HEK293 (cell line): Measurements from ENCODE around the gene CHCHD5.
A peak's percentile ranks its signal among the peaks of the same experiment; 100 is the strongest.

Experiments
- CTCF ChIA-PET: fragments of 350-600 bp; formaldehyde crosslinking; extraction: SDS; loops from one replicate; lab custom pipeline; 2021; ENCODE audit warnings: antibody characterized with exemption; lab: Yijun Ruan, JAX
- POLR2A ChIA-PET: fragments of 300-600 bp; formaldehyde crosslinking; extraction: SDS; loops from one replicate; lab custom pipeline; 2020; ENCODE audit warnings: antibody characterized with exemption, inconsistent platforms; lab: Yijun Ruan, JAX
- H3K27ac ChIP-seq: fragments of 200-500 bp; sonication (Bioruptor generic); 2 replicates; pipeline ENCODE4 v1.5.1; 2014; ENCODE audit warnings: low read depth, low read length, control low read depth, inconsistent platforms; ENCODE audit errors: extremely low read depth
- H3K36me3 ChIP-seq, 2 experiments: fragments of 200-500 bp in 1 of 2; sonication (Bioruptor generic) in 1 of 2; 1 replicate in 1 of 2; 2 replicates in 1 of 2; pipeline ENCODE4 v1.5.1; 2014 to 2017; ENCODE audit warnings: inconsistent platforms in 2 of 2, low read length in 2 of 2; ENCODE audit not compliant: control insufficient read depth in 2 of 2, insufficient read depth in 1 of 2
- H3K4me1 ChIP-seq: fragments of 200-500 bp; sonication (Bioruptor generic); 2 replicates; pipeline ENCODE4 v1.5.1; 2014; ENCODE audit warnings: mild to moderate bottlenecking, low read length, inconsistent platforms; ENCODE audit not compliant: control insufficient read depth, insufficient read depth
- H3K4me3 ChIP-seq: 2 replicates; pipeline ENCODE4 v1.5.1; 2011; ENCODE audit warnings: low read depth, mild to moderate bottlenecking, control low read depth, low read length, moderate library complexity
- H3K9me3 ChIP-seq: fragments of 200-500 bp; sonication (Bioruptor generic); 2 replicates; pipeline ENCODE4 v1.5.1; 2014; ENCODE audit warnings: low read depth, low read length, inconsistent platforms; ENCODE audit not compliant: control insufficient read depth, insufficient read depth
- CTCF ChIP-seq: fragments of 450-650 bp; formaldehyde crosslinking; IDR thresholded peaks from 2 replicates; pipeline ENCODE4 v1.5.1; 2016; ENCODE audit warnings: missing biosample characterization, missing genetic modification characterization
- HOXC10 ChIP-seq: sonication (generic); formaldehyde crosslinking; IDR thresholded peaks from 2 replicates; pipeline ENCODE4 v1.8.1; 2023; ENCODE audit warnings: mild to moderate bottlenecking, missing genetic modification reagents
- KLF10 ChIP-seq: fragments of 450-650 bp; IDR thresholded peaks from 2 replicates; pipeline ENCODE4 v1.5.1; 2018; ENCODE audit warnings: missing biosample characterization, mild to moderate bottlenecking, missing genetic modification characterization
- PRDM2 ChIP-seq: fragments of 450-650 bp; formaldehyde crosslinking; IDR thresholded peaks from 2 replicates; pipeline ENCODE4 v1.5.1; 2016; ENCODE audit warnings: missing biosample characterization, missing genetic modification characterization, borderline replicate concordance
- ZEB2 ChIP-seq: fragments of 450-650 bp; formaldehyde crosslinking; IDR thresholded peaks from 2 replicates; pipeline ENCODE4 v1.5.1; 2016; ENCODE audit warnings: missing biosample characterization, missing genetic modification characterization
- ZFP3 ChIP-seq: fragments of 450-650 bp; formaldehyde crosslinking; IDR thresholded peaks from 2 replicates; pipeline ENCODE4 v1.5.1; 2016; ENCODE audit warnings: low read depth, missing biosample characterization, missing genetic modification characterization
- ZNF202 ChIP-seq: fragments of 450-650 bp; formaldehyde crosslinking; IDR thresholded peaks from 2 replicates; pipeline ENCODE4 v1.5.1; 2016; ENCODE audit warnings: missing biosample characterization, missing genetic modification characterization, borderline replicate concordance
- ZNF239 ChIP-seq: fragments of 450-650 bp; formaldehyde crosslinking; IDR thresholded peaks from 2 replicates; pipeline ENCODE4 v1.5.1; 2016; ENCODE audit warnings: missing biosample characterization, missing genetic modification characterization
- ZNF302 ChIP-seq: fragments of 450-650 bp; formaldehyde crosslinking; IDR thresholded peaks from 2 replicates; pipeline ENCODE4 v1.5.1; 2016; ENCODE audit warnings: missing biosample characterization, missing genetic modification characterization, low read depth
- ZNF518A ChIP-seq: fragments of 450-650 bp; formaldehyde crosslinking; conservative IDR thresholded peaks from 2 replicates; pipeline ENCODE4 v1.5.1; 2016; ENCODE audit warnings: low read depth, missing biosample characterization, missing genetic modification characterization
- ZNF600 ChIP-seq: fragments of 450-650 bp; formaldehyde crosslinking; IDR thresholded peaks from 2 replicates; pipeline ENCODE4 v1.5.1; 2016; ENCODE audit warnings: missing biosample characterization, missing genetic modification characterization
- TF ChIP-seq, protein P1 (sequence below): fragments of 450-650 bp; formaldehyde crosslinking; IDR thresholded peaks from 2 replicates; pipeline ENCODE4 v1.5.1; 2016; ENCODE audit warnings: missing biosample characterization, missing genetic modification characterization
- TF ChIP-seq, protein P2 (sequence below): fragments of 450-650 bp; formaldehyde crosslinking; IDR thresholded peaks from 2 replicates; pipeline ENCODE4 v1.5.1; 2016; ENCODE audit warnings: missing biosample characterization, missing genetic modification characterization
- TF ChIP-seq, protein P3 (sequence below): fragments of 450-650 bp; formaldehyde crosslinking; IDR thresholded peaks from 2 replicates; pipeline ENCODE4 v1.5.1; 2016; ENCODE audit warnings: missing biosample characterization, missing genetic modification characterization
- TF ChIP-seq, protein P4 (sequence below): fragments of 450-650 bp; formaldehyde crosslinking; IDR thresholded peaks from 2 replicates; pipeline ENCODE4 v1.5.1; 2016; ENCODE audit warnings: missing biosample characterization, missing genetic modification characterization

Gene CHCHD5

GRCh38 chr2:112625474-112626114 is 41.2 kb downstream of the CHCHD5 start (continued):
- TF ChIP-seq ZNF518A (no peak), ZEB2 (tag by site-specific recombination) (no peak), ZNF239 (no peak), ZNF202 (tag by site-specific recombination) (no peak)
- TF ChIP-seq, protein P1, sequence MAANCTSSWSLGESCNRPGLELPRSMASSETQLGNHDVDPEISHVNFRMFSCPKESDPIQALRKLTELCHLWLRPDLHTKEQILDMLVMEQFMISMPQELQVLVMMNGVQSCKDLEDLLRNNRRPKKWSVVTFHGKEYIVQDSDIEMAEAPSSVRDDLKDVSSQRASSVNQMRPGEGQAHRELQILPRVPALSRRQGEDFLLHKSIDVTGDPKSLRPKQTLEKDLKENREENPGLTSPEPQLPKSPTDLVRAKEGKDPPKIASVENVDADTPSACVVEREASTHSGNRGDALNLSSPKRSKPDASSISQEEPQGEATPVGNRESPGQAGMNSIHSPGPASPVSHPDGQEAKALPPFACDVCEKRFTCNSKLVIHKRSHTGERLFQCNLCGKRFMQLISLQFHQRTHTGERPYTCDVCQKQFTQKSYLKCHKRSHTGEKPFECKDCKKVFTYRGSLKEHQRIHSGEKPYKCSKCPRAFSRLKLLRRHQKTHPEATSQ (tag by site-specific recombination) = no peak

DNA sequence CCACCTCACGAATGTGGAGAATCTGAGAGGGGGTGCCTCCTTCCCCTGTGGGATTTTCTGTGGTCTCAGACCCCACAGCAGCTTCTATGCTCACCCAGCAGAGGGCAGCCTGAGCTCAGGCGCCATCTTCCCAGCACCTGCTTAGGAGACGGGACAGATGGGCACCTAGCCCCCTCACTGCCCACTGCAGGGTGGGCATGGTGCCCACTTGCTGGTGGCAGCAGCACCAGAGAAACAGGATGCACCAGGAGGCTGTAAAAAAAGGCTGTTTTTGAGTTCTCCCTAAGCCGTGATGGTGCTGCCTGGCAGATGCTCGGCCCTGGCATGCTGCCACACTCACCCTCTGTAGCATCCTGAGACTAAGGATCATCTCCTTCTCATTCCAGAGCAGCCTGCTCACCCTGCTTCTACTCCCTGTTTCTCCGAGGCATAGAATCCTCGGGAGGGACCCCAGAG is 42.2 kb downstream of the CHCHD5 start:
- CTCF ChIA-PET = interaction anchor here (0.7 to 13.3 kb wide), 35 partner anchors 9 to 334 kb away, joined by 3 to 204 read pairs (median 5); partner anchors contain the start of gene SLC20A1
- no peak overlapping the region for H3K4me3 ChIP-seq
- TF ChIP-seq, protein P2, sequence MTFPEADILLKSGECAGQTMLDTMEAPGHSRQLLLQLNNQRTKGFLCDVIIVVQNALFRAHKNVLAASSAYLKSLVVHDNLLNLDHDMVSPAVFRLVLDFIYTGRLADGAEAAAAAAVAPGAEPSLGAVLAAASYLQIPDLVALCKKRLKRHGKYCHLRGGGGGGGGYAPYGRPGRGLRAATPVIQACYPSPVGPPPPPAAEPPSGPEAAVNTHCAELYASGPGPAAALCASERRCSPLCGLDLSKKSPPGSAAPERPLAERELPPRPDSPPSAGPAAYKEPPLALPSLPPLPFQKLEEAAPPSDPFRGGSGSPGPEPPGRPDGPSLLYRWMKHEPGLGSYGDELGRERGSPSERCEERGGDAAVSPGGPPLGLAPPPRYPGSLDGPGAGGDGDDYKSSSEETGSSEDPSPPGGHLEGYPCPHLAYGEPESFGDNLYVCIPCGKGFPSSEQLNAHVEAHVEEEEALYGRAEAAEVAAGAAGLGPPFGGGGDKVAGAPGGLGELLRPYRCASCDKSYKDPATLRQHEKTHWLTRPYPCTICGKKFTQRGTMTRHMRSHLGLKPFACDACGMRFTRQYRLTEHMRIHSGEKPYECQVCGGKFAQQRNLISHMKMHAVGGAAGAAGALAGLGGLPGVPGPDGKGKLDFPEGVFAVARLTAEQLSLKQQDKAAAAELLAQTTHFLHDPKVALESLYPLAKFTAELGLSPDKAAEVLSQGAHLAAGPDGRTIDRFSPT (tag by site-specific recombination) = peak; percentile 96
- TF ChIP-seq, protein P3, sequence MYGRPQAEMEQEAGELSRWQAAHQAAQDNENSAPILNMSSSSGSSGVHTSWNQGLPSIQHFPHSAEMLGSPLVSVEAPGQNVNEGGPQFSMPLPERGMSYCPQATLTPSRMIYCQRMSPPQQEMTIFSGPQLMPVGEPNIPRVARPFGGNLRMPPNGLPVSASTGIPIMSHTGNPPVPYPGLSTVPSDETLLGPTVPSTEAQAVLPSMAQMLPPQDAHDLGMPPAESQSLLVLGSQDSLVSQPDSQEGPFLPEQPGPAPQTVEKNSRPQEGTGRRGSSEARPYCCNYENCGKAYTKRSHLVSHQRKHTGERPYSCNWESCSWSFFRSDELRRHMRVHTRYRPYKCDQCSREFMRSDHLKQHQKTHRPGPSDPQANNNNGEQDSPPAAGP (tag by site-specific recombination) = no peak
- TF ChIP-seq ZNF302 (no peak), CTCF (peak; percentile 91), ZNF239 (no peak), ZNF600 (tag by site-specific recombination) (no peak), KLF10 (tag by site-specific recombination) (no peak), ZFP3 (tag by site-specific recombination) (no peak), HOXC10 (CRISPR knock-in tag) (no peak), PRDM2 (no peak)
- TF ChIP-seq, protein P4, sequence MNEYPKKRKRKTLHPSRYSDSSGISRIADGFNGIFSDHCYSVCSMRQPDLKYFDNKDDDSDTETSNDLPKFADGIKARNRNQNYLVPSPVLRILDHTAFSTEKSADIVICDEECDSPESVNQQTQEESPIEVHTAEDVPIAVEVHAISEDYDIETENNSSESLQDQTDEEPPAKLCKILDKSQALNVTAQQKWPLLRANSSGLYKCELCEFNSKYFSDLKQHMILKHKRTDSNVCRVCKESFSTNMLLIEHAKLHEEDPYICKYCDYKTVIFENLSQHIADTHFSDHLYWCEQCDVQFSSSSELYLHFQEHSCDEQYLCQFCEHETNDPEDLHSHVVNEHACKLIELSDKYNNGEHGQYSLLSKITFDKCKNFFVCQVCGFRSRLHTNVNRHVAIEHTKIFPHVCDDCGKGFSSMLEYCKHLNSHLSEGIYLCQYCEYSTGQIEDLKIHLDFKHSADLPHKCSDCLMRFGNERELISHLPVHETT (tag by site-specific recombination) = no peak

More for the DNA sequence above, 42.2 kb downstream of the CHCHD5 start:
- H3K4me1 ChIP-seq = peaks cover 8% of the 10 kb centered on the region
- no peak overlapping the region for H3K27ac ChIP-seq
- H3K9me3 ChIP-seq = no peaks in the 10 kb centered on the region
- H3K36me3 ChIP-seq = no peaks in the 10 kb centered on the region
- POLR2A ChIA-PET = interaction anchor here (0.6 to 1.6 kb wide), 5 partner anchors 19 to 99 kb away, joined by 3 to 8 read pairs (median 5); partner anchors contain the start of gene SLC20A1
